Measurements from ENCODE around the gene CCNL1. TPM values are rescaled to one million over a fixed set of nuclear protein-coding genes. Genes with fewer than 3 reads are reported as not detected.

The CCNL1 gene
- total RNA-seq (2022; extraction: Qiagen RNA extraction): 34.6 to 42.5 TPM (median 37.9 TPM) in 5 replicates

GRCh38 chr3:157159762-157160657 is at the start of gene CCNL1:
Gene CCNL1, minus strand, starts transcription at chr3:157160147. Its CDS starts 53 bp downstream, at chr3:157160094.

